HepG2 (cell line): ENCODE results near the gene DSCAML1.

Experiments
- NFYB ChIP-seq: sonication (generic); formaldehyde crosslinking; IDR thresholded peaks from 2 replicates; pipeline ENCODE4 v1.4.0; 2020; ENCODE audit warnings: missing genetic modification reagents
- PRDM4 ChIP-seq: sonication (generic); formaldehyde crosslinking; IDR thresholded peaks from 2 replicates; pipeline ENCODE4 v1.9.0; 2021; ENCODE audit warnings: missing genetic modification reagents, borderline replicate concordance
- TEAD2 ChIP-seq: sonication (generic); formaldehyde crosslinking; IDR thresholded peaks from 2 replicates; pipeline ENCODE4 v1.9.0; 2021; ENCODE audit warnings: missing genetic modification reagents
- ZBTB37 ChIP-seq: sonication (generic); formaldehyde crosslinking; IDR thresholded peaks from 2 replicates; pipeline ENCODE4 v1.4.0; 2020; ENCODE audit warnings: mild to moderate bottlenecking, missing genetic modification reagents
- ZNF232 ChIP-seq: sonication (generic); formaldehyde crosslinking; IDR thresholded peaks from 2 replicates; pipeline ENCODE4 v1.4.0; 2020; ENCODE audit warnings: missing genetic modification reagents, borderline replicate concordance
- TF ChIP-seq, protein P1 (sequence below): sonication (generic); formaldehyde crosslinking; IDR thresholded peaks from 2 replicates; pipeline ENCODE4 v1.5.0; 2020; ENCODE audit warnings: mild to moderate bottlenecking, missing genetic modification reagents, moderate library complexity

GRCh38 chr11:117771197-117771596, 25.8 kb downstream of the DSCAML1 start:
- TF ChIP-seq TEAD2 (CRISPR knock-in tag) = no peak
- no peak for TF ChIP-seq PRDM4 (CRISPR knock-in tag)
- no peak for TF ChIP-seq ZBTB37 (CRISPR knock-in tag)
- TF ChIP-seq NFYB = no peak
- TF ChIP-seq ZNF232 (CRISPR knock-in tag) = no peak
- TF ChIP-seq, protein P1, sequence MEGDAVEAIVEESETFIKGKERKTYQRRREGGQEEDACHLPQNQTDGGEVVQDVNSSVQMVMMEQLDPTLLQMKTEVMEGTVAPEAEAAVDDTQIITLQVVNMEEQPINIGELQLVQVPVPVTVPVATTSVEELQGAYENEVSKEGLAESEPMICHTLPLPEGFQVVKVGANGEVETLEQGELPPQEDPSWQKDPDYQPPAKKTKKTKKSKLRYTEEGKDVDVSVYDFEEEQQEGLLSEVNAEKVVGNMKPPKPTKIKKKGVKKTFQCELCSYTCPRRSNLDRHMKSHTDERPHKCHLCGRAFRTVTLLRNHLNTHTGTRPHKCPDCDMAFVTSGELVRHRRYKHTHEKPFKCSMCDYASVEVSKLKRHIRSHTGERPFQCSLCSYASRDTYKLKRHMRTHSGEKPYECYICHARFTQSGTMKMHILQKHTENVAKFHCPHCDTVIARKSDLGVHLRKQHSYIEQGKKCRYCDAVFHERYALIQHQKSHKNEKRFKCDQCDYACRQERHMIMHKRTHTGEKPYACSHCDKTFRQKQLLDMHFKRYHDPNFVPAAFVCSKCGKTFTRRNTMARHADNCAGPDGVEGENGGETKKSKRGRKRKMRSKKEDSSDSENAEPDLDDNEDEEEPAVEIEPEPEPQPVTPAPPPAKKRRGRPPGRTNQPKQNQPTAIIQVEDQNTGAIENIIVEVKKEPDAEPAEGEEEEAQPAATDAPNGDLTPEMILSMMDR (CRISPR knock-in tag) = no peak
